Measurements from ENCODE around the gene GPATCH8.

- no peak for TF ChIP-seq CTCF (IDR thresholded peaks at IDR 0.05; ENCODE audit: control extremely low read depth in 1 of 3, insufficient read depth in 1 of 3, low read depth in 1 of 3, low read length in 3 of 3)
- TF ChIP-seq SRF (IDR thresholded peaks at IDR 0.05; ENCODE audit: low read depth, low read length): no peak
- TF ChIP-seq SP4 (IDR thresholded peaks at IDR 0.05; ENCODE audit: low read length): no peak
- no peak for TF ChIP-seq ATF2 (IDR thresholded peaks at IDR 0.05; ENCODE audit: low read length)
- no peak for TF ChIP-seq RFX5 (IDR thresholded peaks at IDR 0.05; ENCODE audit: borderline replicate concordance, low read depth, low read length)
- TF ChIP-seq USF2 (IDR thresholded peaks at IDR 0.05; ENCODE audit: low read length): no peak
- no peak for TF ChIP-seq TAF1 (IDR thresholded peaks at IDR 0.05; ENCODE audit: low read depth, low read length)
- no peak for TF ChIP-seq PHF8 (conservative IDR thresholded peaks at IDR 0.05; ENCODE audit: low read depth, low read length)
- no peak for TF ChIP-seq ZNF274 (IDR thresholded peaks at IDR 0.05; ENCODE audit: borderline replicate concordance, extremely low read depth, low read length)
- TF ChIP-seq POLR2A (IDR thresholded peaks at IDR 0.05; ENCODE audit: control extremely low read depth in 1 of 2, low read depth in 2 of 2, low read length in 2 of 2): no peak
- TF ChIP-seq POLR2AphosphoS5 (IDR thresholded peaks at IDR 0.05; ENCODE audit: low read depth, low read length): no peak
- TF ChIP-seq TCF12 (IDR thresholded peaks at IDR 0.05; ENCODE audit: low read depth, low read length): no peak
- TF ChIP-seq CBX8 (IDR thresholded peaks at IDR 0.05; ENCODE audit: borderline replicate concordance, low read depth, low read length): no peak
Measured at GRCh38 chr17:44382917-44383316, 120.3 kb downstream of the GPATCH8 start.

All from H1 (cell line).